Astrocyte of the cerebellum (primary cell): ENCODE measurements around the gene ACRBP.

Experiments used
- DNase-seq: peaks from one replicate; pipeline ENCODE4 v3.0.0-alpha.2; 2011; ENCODE audit warnings: low read depth
- H3K4me3 ChIP-seq: 2 replicates; pipeline ENCODE4 v1.5.1; 2011; ENCODE audit warnings: mild to moderate bottlenecking, low read depth, low read length, moderate library complexity
- in situ Hi-C: cut with HindIII; loops from 2 replicates; pipeline ENCODE4 v1.10.0; 2017; ENCODE audit warnings: low sequenced_read_pairs
- TF ChIP-seq, protein P1 (sequence below): IDR thresholded peaks from 2 replicates; pipeline ENCODE4 v1.5.1; 2012; ENCODE audit warnings: low read length, low read depth, moderate library complexity, mild to moderate bottlenecking; ENCODE audit errors: missing control alignments

Gene ACRBP

DNA sequence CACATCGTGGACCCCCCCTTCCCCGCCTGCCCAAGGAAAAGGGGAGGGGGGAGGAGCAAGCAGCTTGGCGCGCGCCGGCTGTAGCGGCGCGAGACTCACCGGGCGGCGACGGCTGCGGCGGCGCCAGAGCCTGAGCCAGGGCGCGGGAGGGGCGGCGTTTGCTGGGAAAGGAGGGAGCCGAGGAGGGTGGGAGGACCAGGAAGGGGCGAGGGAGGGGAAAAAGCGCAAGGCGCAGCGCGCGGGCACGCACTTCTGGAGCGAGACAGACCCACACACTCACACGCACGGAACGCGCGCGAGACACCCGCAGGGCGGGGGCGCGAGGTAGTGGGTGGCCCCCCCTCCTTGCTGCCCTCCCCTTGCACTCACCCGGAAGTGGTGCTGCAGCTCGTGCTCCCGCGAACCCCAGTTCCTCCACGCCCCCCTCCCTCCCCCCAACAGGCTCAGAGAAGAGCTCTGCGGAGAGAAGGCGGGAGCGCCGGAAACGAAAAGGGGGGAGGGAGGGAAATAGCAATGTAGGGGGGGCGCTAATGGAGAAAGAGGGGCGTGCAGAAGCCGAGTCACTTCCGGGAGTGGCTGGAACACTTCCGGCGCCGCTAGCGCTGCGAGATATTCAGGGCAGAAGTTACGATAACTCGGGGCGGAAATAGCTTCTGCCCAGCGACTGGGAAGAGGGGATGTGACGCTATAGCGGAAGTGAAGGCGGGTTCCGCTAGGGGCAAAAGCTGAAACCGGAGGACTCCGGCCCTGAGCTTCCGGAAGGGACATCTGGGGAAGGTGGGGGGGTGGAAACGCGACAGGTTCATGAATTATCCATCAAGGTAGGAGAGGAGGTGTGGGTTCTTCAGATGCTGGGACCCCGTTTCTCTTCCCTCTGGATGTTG is 42.0 kb upstream of the ACRBP start, which contains the start of gene ZNF384:
Gene ZNF384 (minus strand): TSS at position 377 of the 884 bp plus-strand sequence. CDS start 9,855 bp downstream, outside the sequence.
- DNase-seq = peak; percentile 96
- H3K4me3 ChIP-seq = peak within 1 kb of the TSS; percentile 61
- in situ Hi-C loops = no loop called here
- TF ChIP-seq, protein P1, sequence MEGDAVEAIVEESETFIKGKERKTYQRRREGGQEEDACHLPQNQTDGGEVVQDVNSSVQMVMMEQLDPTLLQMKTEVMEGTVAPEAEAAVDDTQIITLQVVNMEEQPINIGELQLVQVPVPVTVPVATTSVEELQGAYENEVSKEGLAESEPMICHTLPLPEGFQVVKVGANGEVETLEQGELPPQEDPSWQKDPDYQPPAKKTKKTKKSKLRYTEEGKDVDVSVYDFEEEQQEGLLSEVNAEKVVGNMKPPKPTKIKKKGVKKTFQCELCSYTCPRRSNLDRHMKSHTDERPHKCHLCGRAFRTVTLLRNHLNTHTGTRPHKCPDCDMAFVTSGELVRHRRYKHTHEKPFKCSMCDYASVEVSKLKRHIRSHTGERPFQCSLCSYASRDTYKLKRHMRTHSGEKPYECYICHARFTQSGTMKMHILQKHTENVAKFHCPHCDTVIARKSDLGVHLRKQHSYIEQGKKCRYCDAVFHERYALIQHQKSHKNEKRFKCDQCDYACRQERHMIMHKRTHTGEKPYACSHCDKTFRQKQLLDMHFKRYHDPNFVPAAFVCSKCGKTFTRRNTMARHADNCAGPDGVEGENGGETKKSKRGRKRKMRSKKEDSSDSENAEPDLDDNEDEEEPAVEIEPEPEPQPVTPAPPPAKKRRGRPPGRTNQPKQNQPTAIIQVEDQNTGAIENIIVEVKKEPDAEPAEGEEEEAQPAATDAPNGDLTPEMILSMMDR = peak; percentile 4

DNA sequence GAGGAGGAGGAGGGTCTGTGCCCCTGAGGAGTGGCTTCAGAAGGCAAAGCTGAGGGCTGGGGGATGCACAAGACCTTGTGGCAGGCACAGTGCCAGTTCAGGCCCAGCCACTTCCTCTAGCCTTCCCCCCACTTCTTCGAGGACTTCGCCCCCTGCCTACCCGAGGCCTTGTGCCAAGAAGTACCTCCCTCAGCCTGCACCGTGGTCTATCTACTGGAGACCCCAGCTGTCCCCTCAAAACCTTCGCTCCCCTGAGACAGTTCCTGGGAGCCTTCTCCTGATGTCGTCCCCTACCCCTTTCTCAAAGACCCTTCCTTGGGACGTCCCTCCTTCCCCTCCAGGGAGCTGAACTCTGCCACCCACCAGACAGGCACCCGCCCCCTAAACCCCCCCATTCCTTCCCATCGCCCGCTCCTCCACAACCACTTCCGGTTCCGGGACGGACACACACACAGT is 41.3 kb upstream of the ACRBP start:
- in situ Hi-C loops = no loop called here
- DNase-seq = no peak
- TF ChIP-seq, protein P1 = no peak
- peak overlapping the region; percentile 61 for H3K4me3 ChIP-seq

DNA sequence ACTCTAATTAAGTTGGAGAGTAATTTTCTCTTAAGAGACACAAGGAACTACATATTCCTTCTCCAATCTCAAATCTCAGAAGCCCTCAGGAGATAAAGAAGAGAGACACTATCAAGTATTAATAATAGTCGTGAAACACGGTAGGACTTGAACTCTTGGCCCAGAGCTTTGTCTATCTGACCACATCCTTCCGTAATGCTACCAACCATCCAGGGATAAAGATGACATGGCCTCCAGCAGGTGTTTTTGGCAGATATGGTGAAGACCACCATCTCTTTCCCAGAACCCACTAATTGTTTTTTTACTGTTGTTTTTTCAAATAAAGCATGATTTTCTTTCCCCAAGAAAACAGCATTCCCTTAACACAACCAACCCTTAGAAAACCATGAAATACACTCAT is 38.6 kb upstream of the ACRBP start:
- DNase-seq = no peak
- in situ Hi-C loops = no loop called here
- TF ChIP-seq, protein P1 = no peak
- no peak overlapping the region for H3K4me3 ChIP-seq

DNA sequence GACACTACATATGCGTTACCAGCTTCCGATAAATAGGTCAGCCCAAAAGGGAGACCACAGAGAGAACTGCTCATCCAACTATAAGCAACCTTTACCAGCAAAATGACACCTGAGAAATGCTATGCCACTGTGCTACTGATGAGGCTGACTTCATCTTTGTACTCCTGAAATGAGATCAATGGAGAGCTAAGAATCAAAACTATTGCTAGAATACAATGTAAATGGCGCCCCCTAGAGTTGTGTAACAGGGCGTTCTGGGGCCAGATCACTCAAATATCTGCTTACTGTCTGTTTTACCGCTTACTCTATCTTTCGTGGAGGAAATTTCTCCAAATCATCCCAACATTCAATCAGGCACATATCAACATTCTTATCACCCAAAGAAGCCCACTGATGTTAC is 37.4 kb upstream of the ACRBP start:
- no peak for DNase-seq
- no peak overlapping the region for H3K4me3 ChIP-seq
- in situ Hi-C loops = no loop called here
- TF ChIP-seq, protein P1 = peak; percentile 45

DNA sequence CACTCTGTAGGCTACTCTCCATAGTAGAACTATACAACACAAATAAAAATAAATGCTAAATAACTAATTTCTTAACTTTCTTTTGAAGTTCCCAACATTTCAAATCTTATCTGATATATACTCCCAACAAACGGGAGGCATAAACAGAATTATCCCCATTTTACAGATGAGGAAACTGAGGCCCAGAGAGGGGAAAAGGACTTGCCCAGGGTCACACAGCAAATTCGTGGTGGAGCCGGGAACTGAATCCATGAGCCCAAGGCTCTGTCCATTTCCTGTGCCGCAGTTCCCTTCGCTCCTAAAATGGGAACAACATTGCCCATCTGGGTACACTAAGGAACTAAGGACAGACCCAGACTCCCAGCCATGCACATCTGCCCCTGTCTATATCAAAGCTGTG is 29.7 kb upstream of the ACRBP start:
- H3K4me3 ChIP-seq = no peak overlapping the region
- TF ChIP-seq, protein P1 = no peak
- no peak for DNase-seq
- in situ Hi-C loops = no loop called here

DNA sequence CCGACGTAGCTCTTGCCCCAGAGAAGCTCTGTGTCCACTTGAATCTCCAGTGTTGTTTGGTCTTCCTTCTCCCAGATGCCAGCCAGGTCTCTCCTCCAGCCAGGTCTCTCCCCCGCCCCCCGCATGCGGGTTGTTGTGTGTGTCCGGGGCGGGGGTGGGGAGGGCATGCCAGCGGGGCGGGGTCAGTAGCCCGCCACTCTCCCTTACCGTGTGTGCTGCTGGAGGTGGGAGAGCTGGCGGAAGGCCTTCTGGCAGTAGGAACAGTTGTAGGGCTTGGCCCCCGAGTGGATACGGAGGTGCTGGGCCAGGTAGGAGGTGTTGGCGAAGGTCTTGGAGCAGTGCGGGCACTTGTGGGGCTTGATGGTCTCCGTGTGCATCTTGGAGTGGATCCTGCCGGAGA is 24.9 kb upstream of the ACRBP start:
- TF ChIP-seq, protein P1 = no peak
- DNase-seq = no peak
- H3K4me3 ChIP-seq = no peak overlapping the region
- in situ Hi-C loops = no loop called here
